Measurements from ENCODE around the gene TSPAN9. TPM values are rescaled to one million over a fixed set of nuclear protein-coding genes. Genes with fewer than 3 reads are reported as not detected.

Gene TSPAN9
- total RNA-seq, 1 experiment from 2014 or later = 23.0 TPM

DNA sequence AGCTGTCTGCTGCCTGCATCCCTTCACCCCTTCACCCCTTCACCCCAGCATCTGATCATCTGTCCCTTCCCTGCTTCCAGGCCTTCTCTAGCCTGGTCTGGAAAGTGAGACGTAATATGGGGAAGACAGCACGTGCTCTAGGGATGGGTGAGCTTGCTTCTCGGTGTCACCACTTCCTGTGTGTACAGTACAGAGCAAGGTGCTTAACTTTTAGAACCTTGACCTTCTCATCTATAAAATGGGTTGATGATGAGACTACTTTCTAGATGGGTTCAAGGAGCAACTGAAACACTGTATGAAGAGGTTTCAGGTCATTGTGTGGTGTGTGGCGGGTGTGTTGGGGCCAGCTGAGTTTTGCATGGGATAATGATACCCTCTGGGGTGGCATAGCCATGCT is 140.5 kb downstream of the TSPAN9 start:
- H3K27ac ChIP-seq = peak overlapping the region; percentile 18; the same call in 1 of the 2 replicates
- peaks cover 26% of the 10 kb centered on the region for H3K4me1 ChIP-seq (replicated peaks)
- no peak overlapping the region for H3K4me3 ChIP-seq

DNA sequence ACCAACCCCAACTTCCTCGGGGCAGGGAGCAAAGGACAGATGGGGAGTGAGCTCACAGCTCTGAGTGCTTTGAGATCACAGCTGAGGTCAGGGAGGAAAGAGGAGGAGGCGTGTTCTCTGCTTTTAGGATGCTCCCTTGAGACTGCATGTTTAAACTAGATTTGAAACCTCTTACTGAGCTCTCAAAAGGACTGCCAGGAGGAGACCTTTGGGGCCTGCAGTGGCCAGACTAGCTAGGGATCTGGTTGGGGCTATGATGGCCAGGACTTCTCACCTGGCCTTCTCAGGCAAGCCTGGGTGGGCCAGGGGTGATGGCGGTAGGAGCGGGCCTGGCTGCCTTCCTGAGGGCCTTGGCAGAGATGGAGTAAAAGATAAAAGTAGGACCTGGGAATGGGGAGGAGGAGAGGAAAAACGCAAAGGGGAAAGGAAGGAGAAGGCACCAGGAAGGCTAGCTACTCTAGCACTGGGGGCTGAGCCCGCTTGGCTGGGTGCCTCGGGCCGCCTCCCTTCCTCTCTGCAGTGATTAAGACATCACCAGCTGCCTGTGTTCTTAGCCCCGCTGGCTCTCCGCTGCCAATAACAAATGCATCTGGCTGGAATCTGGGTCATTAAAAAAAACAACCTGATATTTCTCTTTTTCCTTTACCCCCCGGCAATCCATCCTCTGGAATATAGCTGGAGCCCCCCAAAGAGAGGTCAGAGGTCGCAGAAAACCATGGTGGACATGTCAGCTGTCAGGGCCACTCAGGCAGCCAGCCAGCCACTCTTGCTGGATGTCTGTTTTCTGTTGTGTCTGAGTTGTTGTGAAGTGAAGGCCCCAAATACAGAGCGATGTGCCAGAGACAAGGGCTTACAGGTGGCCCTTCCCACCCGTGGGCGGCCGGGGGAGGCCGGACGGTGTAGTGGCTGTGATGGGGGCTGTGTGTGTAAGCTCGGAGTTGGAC is 141.3 kb downstream of the TSPAN9 start:
- peak in 1 of 2 experiments; percentile 38 for DNase-seq (ENCODE audit: low read depth in 1 of 2, low spot score in 2 of 2)
- Histone ChIP-seq H3K9me3 (replicated peaks) (no peaks in the 10 kb centered on the region), H3K4me3 (no peak overlapping the region), H3K27ac (no peak overlapping the region), H3K36me3 (no peaks in the 10 kb centered on the region), H3K4me1 (replicated peaks) (peaks cover 26% of the 10 kb centered on the region), H3K27me3 (replicated peaks) (no peaks in the 10 kb centered on the region)

More for the DNA sequence above, 140.5 kb downstream of the TSPAN9 start:
- Histone ChIP-seq H3K27me3 (replicated peaks) (no peaks in the 10 kb centered on the region), H3K36me3 (no peaks in the 10 kb centered on the region), H3K9me3 (replicated peaks) (no peaks in the 10 kb centered on the region)
- no peak for DNase-seq (ENCODE audit: low read depth in 1 of 2, low spot score in 2 of 2)

DNA sequence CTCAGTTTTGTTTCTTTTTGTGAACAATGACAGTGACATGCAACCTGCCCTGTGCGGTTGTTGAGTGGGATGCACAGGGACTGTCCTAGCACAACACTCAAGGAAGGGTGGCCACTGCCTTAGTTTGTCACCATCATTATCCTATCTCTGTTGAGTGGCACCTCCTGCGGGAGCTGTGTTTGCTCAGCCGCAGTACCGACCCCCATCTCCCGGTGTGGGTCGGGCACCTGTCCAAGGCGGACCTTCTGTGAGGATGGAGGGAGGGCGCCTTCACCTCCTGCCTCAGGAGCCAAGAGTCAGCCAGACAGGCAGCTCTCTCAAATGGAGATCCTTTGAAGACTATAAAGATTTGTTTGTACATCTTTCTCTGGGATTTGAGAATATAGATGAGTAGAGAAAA is 142.1 kb downstream of the TSPAN9 start:
- H3K9me3 ChIP-seq (replicated peaks) = no peaks in the 10 kb centered on the region
- H3K27ac ChIP-seq = no peak overlapping the region
- H3K4me1 ChIP-seq (replicated peaks) = peaks cover 26% of the 10 kb centered on the region
- no peak overlapping the region for H3K4me3 ChIP-seq
- DNase-seq (ENCODE audit: low read depth in 1 of 2, low spot score in 2 of 2) = no peak
- no peaks in the 10 kb centered on the region for H3K27me3 ChIP-seq (replicated peaks)
- no peaks in the 10 kb centered on the region for H3K36me3 ChIP-seq

DNA sequence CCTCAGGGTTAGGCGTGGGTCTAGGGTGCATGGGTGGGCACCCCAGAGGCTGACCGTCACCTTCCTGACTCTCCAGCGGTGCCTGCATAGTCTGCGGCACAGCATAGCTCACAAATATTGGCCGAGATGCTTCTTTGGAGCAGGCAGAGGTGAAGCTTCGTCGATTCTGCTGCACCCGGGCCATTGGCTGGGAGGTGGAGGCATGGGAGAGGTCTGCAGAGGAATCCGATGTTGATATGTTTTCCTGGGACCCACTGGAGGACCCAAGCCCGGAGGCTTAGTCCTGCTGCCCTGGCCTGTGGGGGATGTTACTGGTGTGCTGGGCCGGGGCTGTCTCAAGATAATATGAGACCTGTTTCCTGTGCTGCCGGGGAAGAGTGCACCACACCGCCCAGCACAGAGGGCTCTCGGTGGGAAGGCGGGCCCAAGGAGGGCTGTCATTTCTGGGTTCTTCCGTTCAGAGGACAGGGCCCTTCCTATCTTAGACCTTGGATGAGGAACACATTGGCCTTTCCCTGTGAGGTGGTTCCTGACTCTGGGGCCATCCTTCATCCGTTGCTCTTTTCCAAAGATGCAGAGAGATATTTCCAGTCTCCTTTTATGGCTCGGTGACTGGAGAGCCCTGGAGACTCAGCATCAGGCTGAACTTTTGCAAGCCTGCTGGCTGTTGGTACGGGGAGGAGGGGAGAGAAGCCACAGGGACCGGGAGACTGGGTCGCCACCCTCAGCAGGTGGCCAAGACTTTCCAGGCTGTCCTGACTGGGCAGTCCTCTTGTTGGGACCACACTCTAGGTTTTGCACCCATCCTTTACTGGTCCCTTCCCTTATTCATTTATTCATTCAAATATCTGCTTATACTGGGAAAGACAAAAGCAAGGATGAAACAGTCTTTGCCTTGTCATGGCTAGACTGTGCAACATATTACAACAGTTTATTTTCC is 143.5 kb downstream of the TSPAN9 start:
- Histone ChIP-seq H3K27ac (no peak overlapping the region), H3K9me3 (replicated peaks) (no peaks in the 10 kb centered on the region), H3K4me1 (replicated peaks) (peaks cover 34% of the 10 kb centered on the region), H3K36me3 (no peaks in the 10 kb centered on the region), H3K4me3 (no peak overlapping the region), H3K27me3 (replicated peaks) (no peaks in the 10 kb centered on the region)
- DNase-seq (ENCODE audit: low read depth in 1 of 2, low spot score in 2 of 2) = no peak

DNA sequence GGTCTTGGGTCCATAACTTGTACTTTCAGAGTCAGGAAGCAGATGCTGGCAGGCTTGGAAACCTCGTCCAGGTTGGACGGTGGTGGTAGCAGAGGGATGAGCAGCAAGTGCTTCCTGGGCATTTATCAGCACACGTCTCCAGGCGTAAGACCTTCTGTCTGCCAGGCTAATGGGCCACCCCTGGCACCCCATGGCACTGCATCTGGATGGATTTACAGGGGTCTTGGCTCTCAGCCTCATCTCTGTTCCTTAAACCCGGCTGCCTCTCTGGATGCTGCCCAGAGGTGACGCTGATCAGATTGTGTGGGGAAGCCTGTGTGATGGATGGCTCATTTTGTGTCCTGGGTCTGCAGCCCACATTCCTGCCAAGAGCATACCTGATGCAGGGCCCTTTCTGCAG is 145.1 kb downstream of the TSPAN9 start:
- H3K9me3 ChIP-seq (replicated peaks) = no peaks in the 10 kb centered on the region
- no peak overlapping the region for H3K27ac ChIP-seq
- H3K4me3 ChIP-seq = no peak overlapping the region
- no peaks in the 10 kb centered on the region for H3K36me3 ChIP-seq
- no peaks in the 10 kb centered on the region for H3K27me3 ChIP-seq (replicated peaks)
- H3K4me1 ChIP-seq (replicated peaks) = peaks cover 33% of the 10 kb centered on the region
- DNase-seq (ENCODE audit: low read depth in 1 of 2, low spot score in 2 of 2) = no peak

DNA sequence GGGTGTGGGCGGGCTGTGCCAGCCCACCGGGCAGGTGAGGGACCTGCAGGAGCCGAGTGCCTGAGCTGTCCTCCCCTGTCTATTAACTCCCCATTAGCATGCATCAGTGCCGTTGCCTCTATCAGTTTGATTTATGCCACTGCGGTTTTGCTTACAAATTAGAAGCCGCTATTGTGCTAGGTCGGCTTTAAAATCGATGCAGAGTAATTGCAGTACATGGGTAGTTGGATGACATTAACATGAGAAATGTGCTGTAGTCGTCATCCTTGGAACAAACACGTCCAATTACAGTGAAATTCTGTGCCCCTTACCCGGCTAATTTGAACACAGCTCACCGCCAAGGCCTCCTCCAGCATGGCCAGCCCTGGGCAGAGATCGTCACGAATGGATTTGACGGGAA is 145.8 kb downstream of the TSPAN9 start:
- H3K9me3 ChIP-seq (replicated peaks) = no peaks in the 10 kb centered on the region
- H3K4me1 ChIP-seq (replicated peaks) = peaks cover 26% of the 10 kb centered on the region
- no peak overlapping the region for H3K4me3 ChIP-seq
- H3K27me3 ChIP-seq (replicated peaks) = no peaks in the 10 kb centered on the region
- no peak overlapping the region for H3K27ac ChIP-seq
- no peaks in the 10 kb centered on the region for H3K36me3 ChIP-seq
- no peak for DNase-seq (ENCODE audit: low read depth in 1 of 2, low spot score in 2 of 2)

DNA sequence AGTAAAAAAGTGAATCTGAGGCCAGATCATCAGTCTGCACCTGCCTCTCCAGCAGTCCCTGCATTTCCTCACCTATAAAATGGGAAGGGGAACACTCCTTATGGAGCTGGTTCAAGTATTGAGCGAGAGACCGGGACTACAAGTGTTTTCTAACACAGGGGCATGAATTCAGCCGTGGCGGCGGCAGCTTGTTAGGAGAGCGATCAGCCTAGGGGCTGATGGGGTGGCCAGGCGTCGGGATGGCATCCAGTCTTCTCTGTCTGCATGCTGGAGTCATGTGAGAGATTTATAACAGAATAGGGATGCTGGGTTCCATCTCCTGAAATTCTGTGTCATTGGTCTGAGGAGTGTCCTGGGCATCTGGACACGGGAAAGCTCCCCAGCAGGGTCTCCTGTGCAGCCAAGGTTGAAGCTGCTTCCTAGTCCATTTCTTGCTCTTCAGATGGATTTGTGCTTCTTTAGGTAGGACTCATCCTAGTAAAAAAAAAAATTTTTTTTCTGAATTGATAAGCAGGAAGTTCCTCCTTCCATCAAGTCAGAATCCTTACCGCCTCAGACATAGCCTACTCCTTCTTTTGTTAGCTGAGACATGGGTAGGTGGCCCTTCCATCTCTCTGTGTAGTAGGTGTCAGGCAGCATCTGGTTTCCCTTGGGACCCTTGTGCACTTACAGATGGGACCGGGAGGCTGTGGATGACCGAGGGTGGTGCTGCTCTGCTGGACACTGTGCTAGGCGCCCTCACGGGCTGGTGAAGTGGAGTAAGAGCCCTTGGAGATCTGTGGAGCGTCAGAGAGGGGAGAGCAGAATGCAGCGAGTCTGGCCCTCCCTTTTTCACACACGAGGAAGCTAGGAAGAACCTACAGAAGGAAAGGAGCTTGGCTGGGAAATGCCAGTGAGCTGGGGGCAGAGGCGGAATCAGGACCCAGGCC is 146.7 kb downstream of the TSPAN9 start:
- Histone ChIP-seq H3K27me3 (replicated peaks) (no peaks in the 10 kb centered on the region), H3K4me3 (no peak overlapping the region), H3K9me3 (replicated peaks) (peaks cover 6% of the 10 kb centered on the region), H3K27ac (no peak overlapping the region), H3K4me1 (replicated peaks) (peaks cover 18% of the 10 kb centered on the region), H3K36me3 (no peaks in the 10 kb centered on the region)
- DNase-seq (ENCODE audit: low read depth in 1 of 2, low spot score in 2 of 2) = no peak

DNA sequence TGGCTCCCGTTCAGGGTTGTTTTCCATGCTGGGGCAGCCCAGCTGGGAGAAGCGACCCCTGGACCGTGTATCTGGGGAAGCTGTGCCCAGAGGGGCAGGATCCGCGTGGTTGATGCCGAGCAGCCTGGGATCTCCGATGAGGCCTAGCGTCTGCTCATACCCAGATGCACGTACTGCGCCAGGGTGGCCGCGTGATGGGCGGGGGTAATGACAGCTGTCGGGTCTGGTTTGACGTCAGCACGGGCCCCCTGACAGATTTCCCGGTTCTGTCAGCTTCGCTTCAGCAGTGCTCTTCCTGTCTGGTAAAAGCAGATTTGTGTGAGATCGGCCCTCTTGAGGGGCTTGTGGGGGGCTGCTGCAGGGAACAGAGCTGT is 147.3 kb downstream of the TSPAN9 start:
- peaks cover 9% of the 10 kb centered on the region for H3K9me3 ChIP-seq (replicated peaks)
- no peaks in the 10 kb centered on the region for H3K27me3 ChIP-seq (replicated peaks)
- H3K4me1 ChIP-seq (replicated peaks) = peaks cover 15% of the 10 kb centered on the region
- no peak for DNase-seq (ENCODE audit: low read depth in 1 of 2, low spot score in 2 of 2)
- H3K27ac ChIP-seq = no peak overlapping the region
- no peaks in the 10 kb centered on the region for H3K36me3 ChIP-seq
- H3K4me3 ChIP-seq = no peak overlapping the region

DNA sequence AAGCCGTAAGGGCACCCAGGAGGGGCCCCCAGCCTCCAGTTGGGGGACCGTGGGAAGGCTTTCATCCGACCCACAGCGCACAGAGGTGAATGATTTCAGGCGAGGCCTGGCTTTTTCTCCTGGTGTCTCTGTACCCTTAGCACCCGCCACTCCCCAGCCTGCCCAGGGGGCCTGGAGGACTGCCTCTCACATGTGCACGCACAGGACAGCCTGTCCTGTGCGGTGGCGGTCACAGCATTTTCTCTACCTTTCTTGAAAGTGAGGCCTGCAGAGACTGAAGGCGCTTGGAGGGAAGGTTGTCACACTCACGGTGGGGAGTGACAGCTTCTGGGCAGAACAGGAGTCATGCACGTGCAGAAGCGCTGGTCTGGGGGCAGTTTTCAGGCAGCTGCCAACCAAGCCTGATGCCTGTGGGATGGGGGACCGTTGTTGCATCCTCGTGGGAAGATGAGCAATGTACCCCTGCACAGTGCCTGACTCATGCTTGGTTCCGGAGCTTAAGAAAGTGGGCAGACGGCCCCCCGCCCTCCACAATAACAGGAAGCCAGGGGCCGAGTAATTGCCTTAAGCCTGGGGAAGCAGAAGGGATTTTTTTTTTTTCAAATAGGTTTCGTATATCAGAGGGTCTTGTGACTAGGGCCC is 148.1 kb downstream of the TSPAN9 start:
- H3K27ac ChIP-seq = peak overlapping the region; percentile 56; the same call in 1 of the 2 replicates
- peak; percentile 58 to 74 for DNase-seq (ENCODE audit: low read depth in 1 of 2, low spot score in 2 of 2)

DNA sequence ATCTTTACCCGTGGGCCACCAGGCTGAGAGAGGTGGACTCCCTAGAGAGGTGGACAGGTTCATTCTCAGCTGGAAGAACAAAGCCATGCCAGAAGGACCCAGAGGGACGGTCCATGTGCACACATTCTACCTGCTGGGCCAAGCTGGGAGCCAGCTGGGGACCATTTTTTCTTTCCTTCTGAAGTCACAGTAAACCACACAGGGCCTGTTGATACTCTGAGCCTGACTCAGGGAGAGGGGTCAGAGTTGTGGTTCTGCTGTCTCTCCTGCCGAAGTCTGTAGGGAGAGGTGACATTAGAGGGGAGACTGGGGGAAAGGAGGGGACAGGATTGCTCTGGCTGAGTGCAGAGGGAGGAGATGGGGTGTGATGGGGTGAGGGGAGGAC is 148.6 kb downstream of the TSPAN9 start:
- H3K27ac ChIP-seq = peak overlapping the region; percentile 56; the same call in 1 of the 2 replicates
- H3K36me3 ChIP-seq = no peaks in the 10 kb centered on the region
- DNase-seq (ENCODE audit: low read depth in 1 of 2, low spot score in 2 of 2) = no peak
- H3K4me3 ChIP-seq = no peak overlapping the region
- no peaks in the 10 kb centered on the region for H3K27me3 ChIP-seq (replicated peaks)
- peaks cover 9% of the 10 kb centered on the region for H3K9me3 ChIP-seq (replicated peaks)
- peaks cover 20% of the 10 kb centered on the region for H3K4me1 ChIP-seq (replicated peaks)

More for the DNA sequence above, 148.1 kb downstream of the TSPAN9 start:
- Histone ChIP-seq H3K4me1 (replicated peaks) (peaks cover 15% of the 10 kb centered on the region), H3K9me3 (replicated peaks) (peaks cover 9% of the 10 kb centered on the region), H3K4me3 (no peak overlapping the region), H3K27me3 (replicated peaks) (no peaks in the 10 kb centered on the region), H3K36me3 (no peaks in the 10 kb centered on the region)

DNA sequence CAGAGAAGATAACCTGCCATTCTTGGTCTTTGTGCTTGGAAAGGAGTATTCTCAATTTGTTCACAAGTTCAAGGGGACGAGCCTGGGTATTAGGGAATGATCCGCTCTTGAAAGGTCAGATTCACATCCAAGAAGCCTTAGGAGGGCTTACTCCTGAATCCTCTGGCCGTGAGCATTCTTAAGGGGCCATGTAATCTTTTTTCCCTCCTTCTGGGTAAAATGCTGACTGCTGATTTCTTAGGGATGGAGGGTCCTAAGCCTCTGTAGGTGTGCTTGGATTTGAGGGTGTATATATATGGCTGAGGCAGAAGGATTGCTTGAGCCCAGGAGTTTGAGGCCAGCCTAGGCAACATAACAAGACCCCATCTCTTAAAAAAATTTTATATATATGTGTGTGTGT is 149.1 kb downstream of the TSPAN9 start:
- H3K27me3 ChIP-seq (replicated peaks) = no peaks in the 10 kb centered on the region
- H3K9me3 ChIP-seq (replicated peaks) = peaks cover 9% of the 10 kb centered on the region
- no peak overlapping the region for H3K4me3 ChIP-seq
- peaks cover 22% of the 10 kb centered on the region for H3K4me1 ChIP-seq (replicated peaks)
- 0 out of 2 replicates have a peak overlapping the region, but pooled peaks have one; percentile 56 for H3K27ac ChIP-seq
- no peaks in the 10 kb centered on the region for H3K36me3 ChIP-seq
- no peak for DNase-seq (ENCODE audit: low read depth in 1 of 2, low spot score in 2 of 2)

DNA sequence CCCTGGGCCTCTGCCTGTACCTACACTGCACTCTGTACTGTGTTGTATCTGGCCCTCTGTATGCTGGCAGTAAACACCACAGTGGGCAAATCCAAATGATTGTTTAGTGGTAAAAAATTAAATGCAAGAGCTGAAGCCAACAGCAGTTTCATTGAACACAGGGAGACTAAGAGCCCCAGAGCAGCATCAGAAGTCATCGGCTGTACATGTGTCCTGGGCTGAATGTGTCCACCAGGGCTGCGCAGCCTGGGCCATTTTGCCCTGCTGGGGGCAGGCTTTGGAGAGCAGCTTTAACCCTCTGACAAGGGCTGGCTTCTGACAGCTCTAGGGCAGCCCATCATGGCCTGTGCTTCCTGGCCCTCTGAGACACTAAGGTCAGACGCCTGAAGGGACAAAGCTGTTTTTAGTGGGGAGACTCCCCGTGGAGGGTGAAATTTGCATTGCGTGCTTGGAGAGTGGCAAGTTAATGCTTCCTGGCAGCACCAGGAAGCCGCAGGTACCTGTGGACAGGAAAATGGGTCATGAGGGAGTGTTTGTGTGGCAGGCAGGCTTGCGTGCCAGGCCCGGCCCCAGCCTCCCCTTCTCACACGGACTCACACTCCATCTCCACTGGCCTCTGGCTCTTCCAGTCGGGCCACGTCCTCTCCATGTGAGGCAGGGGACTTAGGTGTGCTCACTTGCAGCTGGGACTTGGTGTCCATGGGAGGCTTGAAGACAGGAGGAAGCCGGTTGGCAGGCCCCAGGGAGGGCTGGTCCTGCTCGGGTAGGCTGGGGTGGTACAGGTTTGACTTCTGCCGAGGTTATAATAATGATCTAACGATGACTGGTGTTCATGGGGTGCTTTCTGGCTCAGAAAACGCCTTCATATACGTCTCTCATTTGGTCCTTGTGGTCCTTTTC is 150.1 kb downstream of the TSPAN9 start:
- H3K4me3 ChIP-seq = no peak overlapping the region

More for the DNA sequence above, 150.1 kb downstream of the TSPAN9 start:
- Histone ChIP-seq H3K27me3 (replicated peaks) (no peaks in the 10 kb centered on the region), H3K27ac (no peak overlapping the region), H3K4me1 (replicated peaks) (peaks cover 25% of the 10 kb centered on the region), H3K36me3 (no peaks in the 10 kb centered on the region), H3K9me3 (replicated peaks) (peaks cover 9% of the 10 kb centered on the region)
- DNase-seq (ENCODE audit: low read depth in 1 of 2, low spot score in 2 of 2) = no peak

Data from SJSA1 (cell line).